Stimulated activated CD8-positive, alpha-beta memory T cell treated with anti-CD3 and anti-CD28 coated beads, Interleukin-12 subunit alpha, Interleukin-12 subunit beta, amount 100 ng/mL, for 1 hour (primary cell): ENCODE results near the gene CRK.
"Not testable (repeated sequence)": the region's sequence is repeated elsewhere in the genome, so short reads cannot be mapped to it uniquely, and the experiment has no call there.

ENCODE experiments used
- DNase-seq: peaks from one replicate; pipeline ENCODE4 v3.0.0-alpha.2; 2020; ENCODE audit warnings: low read depth

The CRK gene

DNA sequence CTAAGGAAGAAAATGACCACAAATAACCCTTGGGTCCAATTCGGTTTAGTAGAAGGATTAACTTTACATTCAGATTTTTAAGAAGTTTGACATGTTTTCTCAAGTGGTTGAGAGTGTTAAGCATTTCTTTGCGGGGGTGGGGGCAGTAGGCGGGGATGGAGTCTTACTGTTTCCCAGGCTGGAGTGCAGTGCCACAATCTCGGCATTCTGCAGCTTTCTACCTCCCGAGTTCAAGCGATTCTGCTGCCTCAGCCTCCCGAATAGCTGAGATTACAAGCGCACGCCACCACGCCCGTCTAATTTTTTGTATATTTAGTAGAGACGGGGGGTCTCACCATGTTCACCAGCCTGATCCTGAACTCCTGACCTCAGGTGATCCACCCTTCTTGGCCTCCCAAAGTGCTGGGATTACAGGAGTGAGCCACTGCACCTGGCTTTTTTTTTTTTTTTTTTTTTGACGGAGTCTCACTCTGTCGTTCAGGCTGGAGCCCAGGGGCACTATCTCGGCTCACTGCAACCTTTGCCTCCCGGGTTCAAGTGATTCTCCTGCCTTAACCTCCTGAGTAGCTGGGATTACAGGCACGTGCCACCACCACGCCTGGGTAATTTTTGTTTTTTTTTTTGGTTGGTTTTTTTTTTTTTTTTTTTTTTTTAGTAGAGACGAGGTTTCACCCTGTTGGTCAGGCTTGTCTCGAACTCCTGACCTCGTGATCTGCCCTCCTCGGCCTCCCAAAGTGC lies 68.4 kb downstream of the CRK start:
- not testable (repeated sequence) for DNase-seq

DNA sequence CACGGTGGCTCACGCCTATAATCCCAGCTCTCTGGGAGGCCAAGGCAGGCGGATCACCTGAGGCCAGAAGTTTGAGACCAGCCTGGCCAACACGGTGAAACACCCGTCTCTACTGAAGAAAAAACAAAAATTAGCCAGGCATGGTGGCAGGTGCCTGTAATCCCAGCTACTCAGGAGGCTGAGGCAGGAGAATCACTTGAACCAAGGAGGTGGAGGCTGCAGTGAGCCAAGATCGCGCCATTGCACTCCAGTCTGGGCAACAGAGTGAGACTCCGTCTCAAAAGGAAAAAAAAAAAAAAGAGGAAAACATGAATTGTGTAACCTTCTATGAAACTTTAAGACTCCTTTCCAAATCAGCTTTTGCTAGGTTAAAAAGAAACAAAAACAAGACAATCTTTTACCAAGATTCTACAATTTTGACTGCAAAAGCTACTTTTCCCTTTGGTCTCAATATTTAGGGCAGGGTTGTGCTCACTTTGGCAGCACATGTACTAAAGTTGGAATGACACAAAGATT lies 69.3 kb downstream of the CRK start:
- not testable (repeated sequence) for DNase-seq

DNA sequence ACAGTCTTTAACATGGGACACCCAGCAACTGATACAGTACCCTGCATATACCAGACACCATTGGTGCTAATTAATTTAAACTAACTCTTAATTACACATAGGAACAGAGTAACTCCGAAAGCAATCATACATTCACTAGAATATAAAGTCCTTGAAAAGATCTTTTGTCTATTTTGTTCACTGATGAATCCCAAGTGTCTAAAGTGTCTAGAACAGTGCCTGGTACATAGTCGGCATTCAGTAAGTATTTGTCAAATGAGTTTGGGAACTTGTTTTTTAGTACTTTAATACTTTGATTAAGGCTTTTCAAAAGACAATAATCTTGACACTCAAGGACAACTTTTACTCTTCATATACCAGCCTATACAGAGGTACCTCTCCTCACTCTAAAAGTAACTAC lies 69.8 kb downstream of the CRK start:
- no peak for DNase-seq

DNA sequence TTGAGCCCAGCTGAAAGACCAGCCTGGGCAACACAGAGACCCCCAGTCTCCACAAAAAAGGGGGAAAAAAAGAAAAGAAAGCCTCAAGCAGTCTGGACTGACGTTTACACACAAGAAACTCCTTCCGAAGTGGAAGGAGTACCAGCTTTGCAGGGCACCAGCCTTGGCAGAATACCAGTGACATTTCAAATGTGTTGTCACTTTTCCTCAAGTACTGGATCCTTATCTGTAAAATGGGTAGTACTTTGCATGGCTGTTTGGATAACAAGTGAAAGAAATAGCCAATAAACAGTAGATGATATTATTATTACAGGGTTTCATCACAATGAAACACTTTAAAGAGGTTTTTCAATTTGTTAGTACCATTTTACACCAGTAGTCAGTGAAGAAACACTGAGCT lies 70.2 kb downstream of the CRK start:
- DNase-seq = no peak

DNA sequence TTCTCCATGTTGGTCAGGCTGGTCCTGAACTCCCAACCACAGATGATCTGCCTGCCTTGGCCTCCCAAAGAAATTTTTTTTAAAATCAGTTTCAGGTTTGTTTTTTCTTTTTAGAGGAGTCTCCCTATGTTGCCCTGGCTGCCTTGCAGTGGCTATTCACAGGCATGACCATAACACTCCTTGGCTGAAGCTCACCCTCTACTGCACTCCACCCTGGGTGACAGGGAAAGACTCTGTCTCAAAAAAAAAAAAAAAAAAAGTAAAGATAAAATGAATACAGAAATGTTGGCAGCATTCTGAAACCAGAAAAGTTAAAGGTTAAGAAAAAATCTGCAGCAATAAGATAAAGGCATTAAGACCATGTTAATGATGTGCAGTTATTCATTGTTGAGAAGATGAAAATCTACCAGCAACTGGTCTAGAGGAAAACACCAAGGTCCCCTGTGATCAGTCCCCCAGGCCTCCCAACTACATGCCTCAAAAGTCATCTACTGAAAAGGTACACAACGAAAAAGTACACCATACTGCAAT lies 71.1 kb downstream of the CRK start:
- DNase-seq = no peak

DNA sequence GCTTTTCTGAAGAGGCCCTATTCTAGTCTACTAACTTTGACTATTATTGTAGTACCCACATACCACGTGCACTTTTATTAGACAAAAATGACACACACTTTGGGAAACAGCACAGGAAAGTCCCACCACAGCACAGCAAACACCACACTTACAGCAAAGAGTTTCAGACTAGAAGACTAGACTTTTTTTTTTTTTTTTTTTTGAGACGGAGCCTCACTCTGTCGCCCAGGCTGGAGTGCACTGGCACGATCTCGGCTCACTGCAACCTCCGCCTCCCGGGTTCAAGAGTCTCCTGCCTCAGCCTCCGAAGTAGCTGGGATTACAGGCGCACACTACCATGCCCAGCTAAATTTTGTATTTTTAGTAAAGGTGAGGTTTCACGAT lies 76.1 kb downstream of the CRK start:
- DNase-seq = no peak

DNA sequence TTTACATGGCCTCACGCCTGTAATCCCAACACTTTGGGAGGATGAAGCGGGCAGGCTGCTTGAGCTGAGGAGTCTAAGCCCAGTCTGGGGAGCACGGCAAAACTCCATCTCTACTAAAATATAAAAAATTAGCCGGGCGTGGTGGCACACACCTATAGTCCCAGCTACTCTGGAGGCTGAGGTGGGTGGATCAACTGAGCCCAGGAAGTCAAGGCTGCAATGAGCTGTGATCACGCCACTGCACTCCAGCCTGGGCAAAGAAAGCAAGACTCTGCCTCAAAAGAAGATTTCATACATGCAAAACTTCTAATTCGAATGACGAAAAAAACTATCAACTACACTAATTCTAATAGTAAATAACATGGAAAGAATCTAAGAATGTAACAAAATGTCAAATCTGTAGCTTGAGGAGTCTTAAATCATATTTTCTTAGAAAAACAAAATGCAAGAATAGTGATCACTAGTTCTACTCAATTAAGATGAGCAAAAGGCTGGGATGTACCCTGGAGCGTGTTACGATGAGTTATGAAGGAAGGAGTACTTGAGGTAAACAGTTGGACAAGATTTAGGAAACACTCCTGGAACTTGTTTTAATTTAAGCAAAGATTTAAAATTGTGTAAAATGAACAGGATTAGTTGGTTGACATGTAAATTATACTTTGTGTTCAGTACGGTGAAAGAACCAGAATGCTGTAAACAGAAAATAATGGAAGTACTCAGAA lies 76.7 kb downstream of the CRK start:
- DNase-seq = no peak

DNA sequence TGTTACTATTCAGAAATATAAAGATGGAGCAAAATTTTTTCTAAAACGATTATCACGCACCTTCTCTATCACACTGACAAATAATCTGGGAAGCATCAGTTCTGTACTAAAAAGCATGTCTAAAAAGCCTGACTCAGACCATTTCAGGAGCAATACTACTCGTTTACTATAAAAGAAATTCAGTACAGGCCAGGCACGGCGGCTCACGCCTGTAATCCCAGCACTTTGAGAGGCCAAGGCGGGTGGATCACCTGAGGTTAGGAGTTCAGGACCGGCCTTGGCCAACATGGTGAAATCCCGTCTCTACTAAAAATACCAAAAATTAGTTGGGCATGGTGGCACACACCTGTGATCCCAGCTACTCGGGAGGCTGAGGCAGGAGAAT lies 77.6 kb downstream of the CRK start:
- DNase-seq = not testable (repeated sequence)

DNA sequence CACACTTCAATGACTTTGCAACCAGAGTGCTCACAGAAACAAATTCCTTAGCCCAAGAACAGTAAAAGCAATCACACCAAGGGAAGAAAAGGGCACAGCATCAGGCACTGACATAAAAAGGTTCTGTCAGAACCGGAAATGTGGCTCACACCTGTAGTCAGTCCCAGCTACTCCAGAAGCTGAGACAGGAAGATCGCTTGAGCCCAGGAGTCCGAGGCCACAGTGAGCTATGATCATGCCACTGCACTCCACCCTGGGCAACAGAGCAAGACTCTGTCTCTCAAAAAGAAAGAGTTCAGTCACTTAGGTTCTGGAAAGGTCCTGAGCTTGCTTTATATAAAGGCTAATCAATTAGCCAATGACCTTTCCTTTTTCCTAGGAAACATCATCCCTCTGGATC lies 78.7 kb downstream of the CRK start:
- DNase-seq = no peak

DNA sequence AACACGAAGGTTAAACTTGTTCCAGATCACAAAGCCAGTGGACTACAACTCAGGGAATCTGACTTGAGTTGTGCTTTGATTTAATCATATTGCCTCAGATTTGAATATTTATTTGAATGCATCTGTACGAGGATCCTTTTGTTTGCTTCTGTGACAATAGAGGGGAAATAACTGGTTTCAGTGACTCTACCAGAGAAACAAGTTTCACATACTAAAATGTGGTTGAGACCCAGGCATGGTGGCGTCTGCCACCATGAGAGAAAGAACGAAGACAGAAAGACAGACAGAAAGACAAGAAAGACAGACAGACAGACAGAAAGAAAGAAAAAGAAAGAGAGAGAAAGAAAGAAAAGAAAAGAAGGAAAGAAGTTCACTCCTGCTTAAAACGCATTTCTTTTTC lies 80.0 kb downstream of the CRK start:
- DNase-seq = no peak

DNA sequence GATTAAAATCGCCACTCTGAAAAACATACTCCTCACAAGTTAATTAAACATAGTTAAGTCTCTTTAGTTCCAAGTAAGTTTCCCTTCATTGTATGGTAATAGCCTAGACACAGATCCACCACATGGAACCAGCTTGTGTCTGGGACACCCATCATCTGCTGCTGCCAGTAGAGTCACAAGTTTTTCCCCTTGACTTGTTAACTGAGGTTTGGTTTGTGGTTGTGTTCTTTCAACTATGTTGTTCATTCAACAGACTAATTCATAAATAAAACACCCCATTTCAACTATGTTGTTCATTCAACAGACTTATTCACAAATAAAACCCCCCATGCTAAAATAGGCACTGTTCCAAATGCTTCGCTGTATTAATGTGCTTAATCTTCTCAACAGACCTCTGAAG lies 80.4 kb downstream of the CRK start:
- DNase-seq = no peak

DNA sequence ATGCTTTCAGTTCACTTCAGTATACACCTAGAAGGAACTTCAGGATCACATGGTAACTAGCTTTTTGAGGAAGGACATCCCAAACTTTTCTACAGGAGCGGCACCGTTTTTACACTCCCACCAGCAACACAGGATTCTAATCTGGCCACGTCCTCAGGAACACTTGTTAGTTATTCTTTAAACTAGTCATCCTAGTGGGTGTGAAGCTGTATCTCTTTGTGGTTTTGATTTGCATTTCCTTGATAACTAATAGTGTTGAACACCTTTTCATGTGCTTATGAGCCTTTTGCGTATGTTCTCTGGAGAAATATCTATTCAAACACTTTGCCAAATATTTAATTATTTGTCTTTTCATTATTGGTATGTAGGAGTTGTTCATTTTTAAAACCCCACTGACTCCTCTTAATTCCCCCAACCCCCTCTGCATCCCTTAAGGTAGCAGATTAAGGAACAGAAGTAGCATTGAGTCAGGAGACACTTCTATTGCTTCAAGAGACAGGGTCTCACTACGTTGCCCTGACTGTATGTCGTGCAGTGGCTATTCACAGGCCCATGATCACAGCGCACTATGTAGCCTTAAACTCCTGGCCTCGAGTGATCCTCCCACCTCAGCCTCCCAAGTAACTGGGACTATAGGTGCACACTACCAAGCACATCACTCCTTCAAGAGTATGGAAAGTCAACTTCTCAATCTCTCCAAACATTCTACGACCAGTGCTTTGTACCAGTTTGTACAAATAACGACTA lies 81.4 kb downstream of the CRK start:
- DNase-seq = no peak

DNA sequence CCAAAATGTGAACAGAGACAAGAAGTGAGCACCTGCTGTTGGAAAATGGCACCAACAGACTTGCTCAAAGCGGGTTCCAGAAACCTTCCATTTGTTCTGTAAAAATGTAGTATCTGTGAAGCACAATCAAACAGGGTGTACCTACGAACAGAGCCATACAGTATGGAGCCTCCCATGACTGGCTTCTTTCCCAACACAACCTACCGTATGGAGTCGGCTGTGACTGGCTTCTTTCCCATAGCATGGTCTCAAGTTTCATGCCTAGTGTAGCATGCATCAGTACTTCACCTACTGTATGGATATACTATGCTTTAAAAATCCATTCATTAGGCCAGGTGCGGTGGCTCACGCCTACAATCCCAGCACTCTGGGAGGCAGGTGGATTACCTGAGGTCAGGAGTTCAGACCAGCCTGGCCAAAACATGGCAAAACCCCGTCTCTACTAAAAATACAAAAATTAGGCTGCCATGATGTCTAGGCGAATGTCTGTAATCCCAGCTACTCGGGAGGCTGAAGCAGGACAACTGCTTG lies 82.3 kb downstream of the CRK start:
- no peak for DNase-seq

DNA sequence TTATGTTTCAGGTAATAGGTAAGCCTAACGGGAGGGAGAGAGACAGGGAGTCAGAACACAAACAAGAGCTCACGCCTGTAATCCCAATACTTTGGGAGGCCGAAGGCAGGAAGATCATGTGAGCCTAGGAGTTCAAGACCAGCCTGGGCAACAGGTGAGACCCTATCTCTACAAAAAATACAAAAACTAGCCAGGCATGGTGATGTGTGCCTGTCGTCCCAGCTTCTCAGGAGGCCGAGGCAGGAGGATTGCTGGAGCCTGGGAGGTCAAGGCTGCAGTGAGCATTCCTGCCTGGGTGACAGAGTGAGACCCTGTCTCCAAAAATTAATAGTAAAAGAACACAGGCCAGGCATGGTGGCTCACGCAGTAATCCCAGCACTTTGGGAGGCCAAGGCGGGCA lies 83.4 kb downstream of the CRK start:
- DNase-seq = no peak

DNA sequence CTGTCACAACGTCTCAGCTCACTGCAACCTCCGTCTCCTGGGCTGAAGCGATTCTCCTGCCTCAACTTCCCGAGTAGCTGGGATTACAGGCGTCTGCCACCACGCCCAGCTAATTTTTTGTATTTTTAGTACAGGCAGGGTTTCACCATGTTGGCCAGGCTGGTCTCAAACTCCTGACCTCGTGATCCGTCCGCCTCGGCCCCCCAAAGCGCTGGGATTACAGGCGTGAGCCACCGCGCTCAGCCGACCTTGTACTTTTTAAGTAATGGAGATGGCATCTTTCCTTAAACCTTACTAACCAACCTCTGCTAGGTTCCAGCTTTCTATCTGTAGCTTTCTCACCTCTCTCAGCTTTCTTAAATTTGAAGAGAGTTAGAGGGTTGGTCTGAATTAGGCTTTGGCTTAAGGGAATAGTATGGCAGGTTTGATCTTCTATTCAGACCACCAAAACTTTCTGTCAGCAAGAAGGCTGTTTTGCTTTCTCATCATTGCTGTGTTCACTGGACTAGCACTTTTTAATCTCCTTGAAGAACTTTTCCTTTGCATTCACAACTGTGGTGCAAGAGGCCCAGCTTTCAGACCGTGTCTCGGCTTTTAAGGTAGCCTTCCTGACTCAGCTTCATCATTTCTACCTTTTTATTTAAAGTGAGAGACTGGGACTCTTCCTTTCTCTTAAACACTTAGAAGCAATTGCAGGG lies 84.0 kb downstream of the CRK start:
- DNase-seq = no peak
